GM19023 (cell line): ENCODE data around the gene ANP32A.

Experiments used
- ATAC-seq: cut with Tn5 transposase; IDR thresholded peaks from one replicate; pipeline ENCODE4 v1.9.1; 2021; ENCODE audit warnings: mild to moderate bottlenecking, moderate library complexity; ENCODE audit not compliant: unreplicated experiment

Gene ANP32A

DNA sequence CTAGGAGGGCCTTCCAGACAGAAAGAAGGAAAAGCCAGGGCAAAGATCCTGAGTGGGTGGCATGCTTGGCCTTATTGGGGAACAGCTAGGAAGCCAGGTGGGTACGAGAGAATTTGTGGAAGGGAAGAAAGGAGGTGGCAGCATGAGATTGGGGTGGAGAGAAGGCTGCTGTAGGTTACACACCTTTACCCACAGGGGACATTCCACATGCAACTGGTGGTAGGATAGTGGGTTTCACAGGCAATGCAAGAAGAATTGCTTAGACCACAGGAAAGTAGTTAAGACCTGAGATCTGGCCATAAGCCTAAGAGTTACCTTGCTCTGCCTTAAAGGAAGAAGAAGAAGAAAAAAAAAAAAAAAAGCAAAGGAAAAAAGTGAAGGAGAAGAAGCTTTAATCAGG lies 19.8 kb downstream of the ANP32A start:
- ATAC-seq: no peak

- ATAC-seq: no peak
These were observed 22.2 kb downstream of the ANP32A start for GRCh38 chr15:68798346-68799094.

- no peak for ATAC-seq
These were observed 22.9 kb downstream of the ANP32A start for GRCh38 chr15:68797599-68798345.

DNA sequence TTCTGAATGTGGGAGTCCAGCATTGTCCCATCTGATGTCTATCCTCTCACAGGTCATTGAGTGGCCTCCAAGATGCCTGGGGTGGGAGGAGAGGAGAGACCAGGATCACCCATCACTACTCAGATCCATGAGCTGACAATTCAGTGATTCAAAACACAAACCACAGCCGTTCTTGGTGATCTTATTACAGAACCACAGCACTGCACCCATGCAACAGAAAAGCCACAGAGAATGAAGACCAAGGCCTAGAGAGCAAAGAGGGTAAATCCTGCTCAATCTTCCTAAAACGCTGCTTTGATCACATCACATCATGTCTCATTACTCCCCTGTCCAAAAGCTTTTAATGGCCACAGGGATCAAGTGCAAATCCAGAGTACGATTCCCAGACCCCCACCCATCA lies 23.5 kb downstream of the ANP32A start:
- no peak for ATAC-seq

DNA sequence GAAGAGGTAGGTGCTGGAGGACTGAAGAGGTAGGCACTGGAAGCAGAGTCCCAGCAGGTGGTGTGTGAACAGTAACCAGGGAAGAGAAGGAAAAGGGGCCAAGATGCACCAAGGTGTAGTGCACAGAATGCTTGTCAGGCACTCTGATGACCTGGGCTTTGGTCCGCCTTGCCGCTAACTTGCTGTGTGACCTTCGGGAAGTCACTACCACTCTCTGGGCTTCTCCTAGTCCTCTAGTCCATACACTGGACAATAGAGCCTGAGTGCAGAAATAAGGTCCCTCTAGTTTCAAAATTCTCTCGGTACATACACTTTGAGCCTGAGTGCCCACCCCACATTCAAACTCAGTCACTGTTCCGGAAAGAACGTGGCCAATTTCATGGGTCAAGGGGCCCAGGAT lies 24.1 kb downstream of the ANP32A start:
- no peak for ATAC-seq

DNA sequence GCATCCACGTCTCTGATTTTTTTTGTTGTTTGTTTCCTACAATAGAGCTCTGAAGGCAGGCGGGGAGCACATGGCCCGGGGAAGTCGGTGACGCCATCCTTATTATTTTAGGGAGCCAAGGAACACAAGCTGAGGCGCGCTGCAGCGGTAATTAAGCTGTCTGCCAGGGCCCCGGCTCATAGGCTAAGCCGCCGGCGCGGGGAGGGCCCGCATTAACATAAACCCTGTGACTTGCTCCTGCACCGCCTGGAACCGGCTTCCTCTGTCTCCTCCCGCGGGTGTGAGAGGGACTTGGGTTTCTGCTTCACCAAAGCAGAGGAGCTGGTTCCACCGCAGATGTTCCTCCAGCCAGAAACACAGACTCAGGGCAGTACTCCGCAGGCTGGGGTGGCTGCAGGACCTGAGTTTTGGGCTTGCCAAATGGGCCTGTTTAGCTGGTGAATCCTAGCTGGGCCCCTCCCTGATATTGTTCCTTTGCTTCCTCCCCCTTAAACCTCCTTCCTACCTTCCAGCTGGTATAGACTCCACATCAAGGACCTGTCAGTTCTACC lies 25.3 kb downstream of the ANP32A start:
- peak; percentile 47 for ATAC-seq

DNA sequence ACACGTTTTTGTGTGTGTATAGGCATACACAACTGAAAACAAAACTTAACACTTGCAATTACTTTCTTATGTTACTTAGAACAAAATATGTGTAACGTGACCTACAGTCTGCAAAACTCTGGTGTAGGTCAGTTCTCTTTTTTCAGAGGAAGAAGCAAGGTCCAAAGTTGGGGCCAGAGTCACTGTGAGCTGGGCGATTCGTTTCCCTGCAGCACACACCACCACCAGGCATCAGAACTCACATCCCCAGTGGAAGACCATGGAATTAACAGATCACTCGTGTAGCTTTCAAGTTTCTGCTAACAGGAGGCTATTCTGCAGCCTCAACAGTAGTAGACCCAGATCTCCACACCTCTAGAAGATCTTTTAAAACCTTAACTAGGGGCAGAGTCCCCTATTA lies 25.8 kb downstream of the ANP32A start:
- no peak for ATAC-seq

GRCh38 chr15:68794307-68794706 lies 26.4 kb downstream of the ANP32A start:
- no peak for ATAC-seq

GRCh38 chr15:68793776-68794175 lies 26.9 kb downstream of the ANP32A start:
- ATAC-seq: no peak

GRCh38 chr15:68792901-68793766 lies 27.6 kb downstream of the ANP32A start:
- ATAC-seq: no peak

DNA sequence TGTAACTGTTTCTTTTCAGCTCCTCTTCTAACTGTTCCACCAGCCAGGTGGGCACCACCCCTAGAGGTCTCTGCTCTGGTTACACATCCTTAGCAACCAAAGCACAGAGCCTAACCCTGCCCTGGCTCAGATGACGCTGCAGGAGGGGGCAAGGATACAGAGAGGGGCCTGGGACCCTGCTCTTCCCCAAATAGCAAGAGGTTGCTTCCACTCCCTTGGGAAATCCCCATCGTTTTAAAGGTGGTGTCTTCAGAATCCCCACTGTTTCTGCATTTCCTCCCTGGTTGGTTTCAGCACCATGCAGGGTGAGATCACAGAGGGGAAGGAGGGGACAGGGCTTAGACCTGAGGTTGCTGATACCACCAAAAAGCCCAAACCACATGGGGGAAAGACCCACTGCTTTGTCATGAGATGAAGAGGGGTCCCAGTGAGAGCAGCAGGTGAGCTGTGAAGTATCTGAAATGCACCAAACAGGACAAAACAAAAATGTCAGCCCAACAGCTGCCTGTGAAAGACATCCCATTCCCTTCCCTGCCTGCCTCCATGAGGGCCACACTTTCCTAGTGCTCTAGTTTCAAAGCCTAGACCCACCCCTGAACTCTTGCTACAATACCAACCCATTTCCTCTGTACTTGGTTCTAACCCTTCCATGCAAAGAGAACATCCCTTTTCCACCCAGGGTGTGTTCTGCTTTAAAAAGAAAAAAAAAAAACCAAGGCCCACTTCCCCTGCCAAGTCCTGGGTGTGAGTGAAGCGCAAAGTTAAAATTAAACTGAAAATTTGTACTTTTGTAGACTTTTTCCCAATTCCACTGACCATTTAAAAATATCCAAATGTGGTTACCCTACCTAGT lies 29.0 kb downstream of the ANP32A start:
- peak; percentile 70 for ATAC-seq

GRCh38 chr15:68790910-68791309 lies 29.8 kb downstream of the ANP32A start:
- ATAC-seq: no peak

- ATAC-seq: no peak
These were observed 30.5 kb downstream of the ANP32A start for GRCh38 chr15:68790242-68790575.

GRCh38 chr15:68789534-68790241 lies 31.0 kb downstream of the ANP32A start:
- ATAC-seq: no peak

DNA sequence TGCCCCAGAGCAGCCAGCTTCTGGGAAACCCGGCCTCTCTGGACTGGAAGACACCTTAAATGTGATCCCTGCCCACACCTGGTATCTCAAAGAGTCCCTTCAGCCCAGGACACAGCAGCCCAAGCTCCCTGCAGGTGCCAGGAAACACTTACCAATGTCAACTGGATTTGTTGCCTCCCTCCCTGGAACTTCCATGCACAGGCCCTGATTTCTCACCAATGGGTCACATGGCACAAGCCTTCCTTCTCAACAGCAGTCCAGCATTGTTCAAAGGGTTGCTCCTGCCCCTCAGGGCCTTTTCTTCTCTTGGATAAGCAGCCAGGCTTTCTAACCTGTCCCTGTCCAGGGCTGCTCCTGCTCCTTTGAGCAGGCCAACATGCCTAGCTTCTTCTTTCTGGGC lies 31.6 kb downstream of the ANP32A start:
- no peak for ATAC-seq

DNA sequence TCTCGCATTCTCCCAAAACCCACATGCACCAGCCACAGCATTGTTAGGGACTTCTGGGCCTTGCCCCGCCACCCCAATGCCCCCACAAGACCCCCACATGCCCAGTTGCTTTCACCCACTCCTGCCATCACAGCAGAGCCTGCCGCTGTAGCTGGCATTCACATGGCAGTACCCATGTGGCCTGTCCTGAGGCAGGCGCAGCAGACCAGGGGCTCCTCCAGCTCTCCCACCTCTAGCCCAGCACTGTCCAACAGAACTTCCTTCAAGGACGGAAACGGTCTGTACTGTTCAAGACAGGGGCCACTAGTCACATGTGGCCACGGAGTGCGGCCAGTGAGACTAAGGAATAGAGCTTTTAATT lies 32.5 kb downstream of the ANP32A start:
- ATAC-seq: no peak

DNA sequence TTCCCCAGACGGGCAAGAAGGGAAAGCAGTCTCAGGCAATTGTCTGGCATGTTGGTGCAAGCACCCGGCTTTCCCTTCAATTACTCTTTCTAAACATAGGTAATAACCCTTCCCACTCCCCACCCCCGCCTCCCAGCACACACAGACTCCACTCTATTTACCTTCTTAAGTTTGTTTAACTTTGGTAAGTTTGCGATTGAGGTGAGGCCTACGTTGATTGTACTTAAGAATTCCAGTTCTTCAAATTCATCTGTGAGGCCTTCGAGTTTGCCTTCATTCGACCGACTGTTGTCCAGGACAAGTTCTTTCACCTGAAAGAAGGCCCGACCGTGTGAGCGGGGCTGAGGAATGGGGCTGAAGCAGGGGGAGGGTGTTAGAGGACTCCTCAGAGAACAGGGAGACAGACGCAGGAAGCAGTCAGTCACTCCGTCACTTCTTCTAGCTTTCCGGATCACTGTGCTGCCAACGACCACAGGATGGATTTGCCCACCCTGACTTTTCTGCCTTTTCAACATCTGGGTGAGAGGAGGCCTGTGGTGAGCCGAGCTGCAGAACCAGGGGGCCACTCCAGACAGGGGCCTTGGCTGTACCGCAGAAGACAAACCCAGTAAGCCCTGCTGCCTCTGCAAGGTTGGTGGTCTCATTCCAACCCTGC lies 33.0 kb downstream of the ANP32A start:
- ATAC-seq: no peak

GRCh38 chr15:68786753-68787152 lies 33.9 kb downstream of the ANP32A start:
- ATAC-seq: no peak

- no peak for ATAC-seq
These were observed 35.2 kb downstream of the ANP32A start for GRCh38 chr15:68785541-68785940.
